GM18861 (cell line): ENCODE measurements around the gene CUBN.

Source experiments
- ATAC-seq: cut with Tn5 transposase; IDR thresholded peaks from one replicate; pipeline ENCODE4 v1.9.1; 2021; ENCODE audit not compliant: unreplicated experiment

Gene CUBN

DNA sequence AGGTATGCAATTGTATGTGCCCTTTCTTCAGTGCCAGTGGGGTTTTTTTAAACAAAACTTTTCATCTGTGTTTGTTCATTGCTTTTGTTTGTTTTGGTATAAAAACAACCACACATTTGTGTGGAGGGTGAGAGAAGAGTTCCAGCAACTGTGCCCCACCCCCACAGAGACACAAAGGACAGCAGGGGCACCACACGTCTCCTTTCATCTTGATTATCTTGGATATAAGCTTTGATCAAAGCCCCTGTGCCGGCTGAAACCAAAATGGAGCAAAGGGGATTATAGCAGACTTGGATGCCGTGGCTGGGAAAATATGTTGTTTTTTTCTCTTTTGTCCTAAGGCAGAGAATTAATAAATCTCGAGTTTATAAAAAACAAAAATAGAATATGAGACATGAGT, 200.5 kb downstream of the CUBN start:
- ATAC-seq = no peak

DNA sequence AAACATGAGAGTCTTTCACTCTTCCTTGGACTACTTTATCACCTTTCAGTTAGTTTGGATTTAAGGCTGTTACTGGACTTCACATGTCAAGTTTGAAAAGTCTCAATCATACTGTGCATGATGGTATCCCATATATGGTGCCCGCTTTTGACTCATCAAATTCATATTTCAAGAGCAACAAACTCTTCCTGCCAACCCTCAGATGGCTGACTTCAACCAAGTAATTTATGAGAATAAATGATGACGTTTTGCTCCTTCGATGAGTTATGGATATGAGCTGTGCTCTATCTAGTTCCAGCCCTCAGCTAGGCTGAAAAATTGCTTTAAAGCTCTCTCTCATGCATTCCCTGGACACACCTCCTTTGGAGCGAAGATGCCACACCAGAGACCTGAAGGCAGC, 202.1 kb downstream of the CUBN start:
- no peak for ATAC-seq

DNA sequence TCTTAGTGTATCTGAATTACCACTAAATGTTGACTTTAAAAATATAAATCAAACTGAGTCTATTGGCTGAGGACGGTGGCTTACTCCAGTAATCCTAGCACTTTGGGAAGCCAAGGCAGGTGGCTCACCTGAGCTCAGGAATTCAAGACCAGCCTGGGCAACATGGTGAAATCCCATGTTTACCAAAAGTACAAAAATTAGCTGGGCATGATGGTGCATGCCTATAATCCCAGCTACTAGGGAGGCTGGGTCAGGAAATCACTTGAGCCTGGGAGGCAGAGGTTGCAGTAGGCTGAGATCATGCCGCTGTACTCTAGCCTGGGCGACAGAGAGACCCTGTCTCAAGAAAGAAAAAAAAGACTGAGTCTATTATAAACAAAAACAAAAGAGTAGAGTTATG, 205.9 kb downstream of the CUBN start:
- ATAC-seq = no peak

DNA sequence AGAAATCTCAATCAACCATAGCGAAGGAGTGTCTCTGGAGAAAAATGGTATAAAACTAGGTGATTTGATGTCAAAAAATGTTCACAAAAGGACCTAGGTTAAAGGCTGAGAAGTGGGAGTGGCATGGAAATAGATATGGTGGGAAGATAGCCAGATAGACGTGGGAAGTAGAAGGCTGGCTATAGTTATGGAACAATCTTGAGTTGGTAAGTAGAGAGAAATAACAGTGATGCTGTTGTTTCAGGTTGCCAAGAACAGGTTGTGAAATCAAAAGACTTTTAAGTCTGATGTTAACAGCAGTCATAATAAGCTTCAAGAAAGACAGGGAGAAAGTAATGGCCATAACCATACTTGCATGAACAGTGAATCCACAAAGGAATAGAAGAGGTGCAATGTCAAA, 206.3 kb downstream of the CUBN start:
- no peak for ATAC-seq

DNA sequence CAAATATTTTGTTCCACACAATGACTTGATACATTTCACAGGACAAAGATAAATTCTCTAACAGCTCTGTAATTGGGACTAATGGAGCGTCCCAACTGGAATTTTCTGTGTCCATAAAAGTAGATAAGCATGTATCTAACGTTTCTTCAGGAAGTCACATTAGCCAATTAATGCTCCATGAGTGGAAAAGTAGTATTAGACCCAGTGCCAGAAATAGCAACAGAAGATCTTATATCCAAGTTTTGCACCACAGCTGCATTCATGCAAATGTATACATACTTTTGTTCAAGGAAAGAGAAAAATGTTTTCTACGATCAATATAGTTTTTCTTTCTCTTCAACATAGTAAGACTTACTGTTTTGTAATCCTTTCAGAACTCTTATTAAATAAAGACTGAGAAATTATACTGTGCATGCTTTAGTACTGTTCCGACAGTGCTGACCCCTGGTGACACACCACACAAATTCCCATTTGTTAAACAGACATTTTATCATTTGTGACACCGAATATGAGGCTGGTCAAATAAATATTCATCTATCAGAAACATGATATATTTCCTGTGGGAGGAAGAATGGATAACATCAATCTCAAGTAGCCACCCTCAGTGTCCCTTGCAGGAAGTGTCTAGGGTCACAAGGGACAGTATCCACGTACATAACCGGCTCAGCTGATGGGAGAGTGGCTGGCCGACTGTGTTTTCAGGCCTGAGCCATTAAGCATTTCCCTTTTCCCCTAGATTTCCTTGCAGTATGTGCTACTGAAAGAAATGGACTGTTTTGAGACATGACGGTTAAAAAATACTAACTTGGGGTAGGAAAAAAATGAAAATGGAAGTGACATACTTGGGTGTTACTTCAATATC, 210.3 kb downstream of the CUBN start:
- ATAC-seq = no peak

- ATAC-seq = no peak
Measured at GRCh38 chr10:16916496-16916895, 213.1 kb downstream of the CUBN start.

- ATAC-seq = no peak
Measured at GRCh38 chr10:16915300-16915699, 214.3 kb downstream of the CUBN start.

GRCh38 chr10:16913266-16913665, 216.3 kb downstream of the CUBN start:
- no peak for ATAC-seq

GRCh38 chr10:16910793-16911164, 218.8 kb downstream of the CUBN start:
- no peak for ATAC-seq

GRCh38 chr10:16909961-16910792, 219.4 kb downstream of the CUBN start:
- no peak for ATAC-seq

GRCh38 chr10:16909271-16909767, 220.3 kb downstream of the CUBN start:
- ATAC-seq = no peak

DNA sequence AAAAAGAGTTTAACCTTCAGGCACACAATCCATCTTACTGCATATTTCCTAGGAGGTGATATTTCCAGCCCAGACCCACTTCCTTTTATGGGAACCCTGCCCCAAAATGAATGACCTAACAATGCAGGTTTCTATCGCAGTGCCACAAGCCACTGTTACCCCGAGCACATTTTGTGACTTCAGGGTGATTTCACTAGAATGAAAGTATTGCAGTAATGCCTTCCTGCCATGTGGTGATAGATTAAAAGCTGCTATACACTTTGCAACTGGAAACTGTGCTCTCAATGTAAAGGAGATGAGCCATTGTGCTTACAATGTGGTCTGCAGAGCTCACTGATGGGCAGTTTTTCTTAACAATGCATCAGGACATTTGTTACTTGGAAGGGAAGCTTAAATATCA, 221.9 kb downstream of the CUBN start:
- ATAC-seq = no peak

DNA sequence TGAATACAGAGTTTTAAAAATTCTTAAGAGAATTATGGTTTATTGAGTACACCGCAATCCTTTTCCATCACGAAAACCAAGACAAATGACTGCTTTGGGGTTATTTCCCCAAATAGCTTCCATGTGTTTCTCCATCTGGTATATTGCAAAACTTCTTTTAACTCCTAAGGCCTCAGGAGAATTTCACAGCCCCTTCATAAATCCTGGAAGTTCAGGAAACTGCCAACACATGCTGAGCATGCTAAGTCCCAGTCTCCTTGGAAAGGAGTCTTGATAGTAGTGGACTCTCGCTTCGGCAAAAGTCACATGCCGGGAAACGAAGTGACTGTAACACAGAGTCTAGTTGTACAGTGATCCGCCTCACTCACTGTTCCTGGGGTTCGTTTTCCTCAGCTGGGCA, 224.3 kb downstream of the CUBN start:
- ATAC-seq = no peak

GRCh38 chr10:16904639-16905061, 225.0 kb downstream of the CUBN start:
- no peak for ATAC-seq

DNA sequence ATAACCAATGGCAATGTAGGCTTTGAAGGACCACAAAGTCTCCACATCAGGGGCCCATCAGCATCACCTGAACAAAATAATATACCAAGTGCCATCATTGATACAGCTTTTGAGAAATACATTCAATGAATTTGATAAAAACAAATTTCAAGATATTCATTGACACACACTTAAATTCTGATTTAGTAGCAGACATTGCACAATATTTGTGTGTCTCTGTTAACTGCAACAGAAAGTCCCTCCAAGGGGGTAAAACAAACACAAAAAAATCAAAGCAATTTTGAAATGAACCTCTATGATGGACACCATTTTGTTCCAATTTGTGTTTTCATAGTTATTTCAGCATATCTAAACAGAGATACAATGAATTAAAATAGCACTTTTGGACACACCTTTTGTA, 225.6 kb downstream of the CUBN start:
- ATAC-seq = no peak

DNA sequence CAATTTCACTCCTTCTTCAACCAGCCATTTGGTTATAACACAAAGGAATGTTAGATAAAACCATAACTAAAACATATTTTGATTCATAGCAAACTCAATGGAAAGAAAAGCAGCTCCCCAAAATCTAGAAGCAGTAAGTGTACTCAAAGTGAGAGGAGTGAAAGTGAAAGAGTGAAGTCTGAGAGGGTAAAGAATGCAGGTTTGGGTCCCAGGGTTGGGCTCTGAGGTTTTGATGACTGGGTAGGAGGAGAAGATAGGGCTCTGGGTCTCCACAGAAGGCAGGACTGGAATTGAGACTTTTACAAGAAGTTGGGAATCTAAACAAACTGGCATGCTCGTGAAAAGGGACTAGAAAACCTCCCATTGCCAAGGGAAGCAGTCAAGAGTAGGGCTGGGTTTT, 227.0 kb downstream of the CUBN start:
- no peak for ATAC-seq

- no peak for ATAC-seq
Measured at GRCh38 chr10:16901106-16901505, 228.5 kb downstream of the CUBN start.

DNA sequence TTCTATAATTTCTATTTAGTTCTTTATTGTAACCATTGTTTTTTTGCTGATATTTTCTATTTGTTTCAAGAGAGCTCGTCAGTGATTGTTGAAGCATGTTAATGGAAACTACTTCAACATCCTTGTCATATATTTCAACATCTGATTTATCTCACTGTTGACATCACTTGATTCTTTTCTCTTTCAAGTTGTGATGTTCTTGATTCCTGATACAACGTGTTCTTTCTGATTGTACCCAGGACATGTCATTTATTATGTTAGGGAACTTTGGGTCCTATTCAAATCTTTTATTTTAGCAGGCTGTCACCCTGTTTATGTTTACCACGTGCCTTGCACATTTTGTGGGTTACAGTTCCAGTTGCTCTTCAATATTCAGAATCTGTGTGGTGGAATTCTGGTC, 232.6 kb downstream of the CUBN start:
- no peak for ATAC-seq

- ATAC-seq = no peak
Measured at GRCh38 chr10:16894821-16895220, 234.8 kb downstream of the CUBN start.

DNA sequence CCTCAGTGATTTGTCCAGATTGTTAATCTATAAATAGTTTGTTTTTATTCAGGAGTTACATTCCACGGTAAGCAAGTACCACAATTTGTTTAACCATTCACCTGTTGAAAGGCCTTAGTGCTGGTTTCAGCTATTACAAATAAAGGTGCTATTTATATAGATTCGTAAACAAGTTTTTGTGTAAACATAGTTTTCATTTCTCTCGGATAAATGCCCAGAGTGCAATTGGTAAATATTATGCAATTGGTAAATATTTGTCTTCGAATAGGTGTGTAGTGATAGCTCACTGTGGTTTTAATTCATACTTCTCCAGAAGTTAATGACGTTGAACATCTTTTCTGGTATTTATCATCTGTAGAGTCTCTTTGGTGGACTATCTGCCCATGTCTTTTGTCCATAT, 235.9 kb downstream of the CUBN start:
- ATAC-seq = no peak

DNA sequence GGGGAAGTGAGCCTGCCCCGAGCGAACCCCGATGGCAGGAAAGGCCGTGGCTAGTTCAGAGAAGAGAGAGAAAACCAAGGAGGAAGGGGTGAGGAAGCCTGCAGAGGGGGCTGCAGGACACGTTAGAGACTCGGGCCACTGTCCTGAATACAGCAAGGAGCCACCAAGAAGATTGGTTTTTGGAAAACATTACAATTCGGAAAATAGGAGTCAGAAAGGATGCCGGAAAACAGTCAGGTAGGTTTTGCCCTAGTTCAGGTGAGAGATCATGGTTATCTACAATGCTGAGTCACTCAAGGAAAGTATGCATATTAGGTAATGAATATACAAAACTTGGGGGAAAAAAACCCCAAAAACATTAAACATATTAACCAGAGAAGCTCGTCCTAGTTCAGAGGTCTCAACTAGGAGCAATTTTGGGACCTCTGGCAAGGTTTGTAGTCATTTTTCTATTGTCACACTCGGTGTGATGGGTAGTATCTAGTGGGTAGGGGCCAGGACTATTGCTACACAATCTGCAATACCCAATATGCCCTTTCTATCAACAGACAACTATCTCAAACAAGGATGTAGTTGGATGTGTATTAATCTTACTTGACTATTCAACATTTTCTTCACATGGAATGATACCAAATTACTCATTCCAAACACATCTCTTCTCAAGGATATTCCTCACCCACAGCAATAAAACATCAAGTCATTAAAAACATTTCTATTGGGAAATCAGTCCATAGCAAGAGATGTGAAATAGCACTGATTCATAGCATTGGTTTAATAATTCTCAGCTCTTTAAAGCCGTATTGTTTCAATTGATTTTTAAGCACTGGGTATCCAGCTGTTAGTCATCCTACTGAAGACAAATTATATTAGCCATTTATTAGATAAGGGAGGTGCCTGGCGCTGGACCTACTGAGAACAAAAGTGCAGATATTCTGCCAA, 238.0 kb downstream of the CUBN start:
- ATAC-seq = no peak
